ENCODE measurements around the gene RABAC1.

RABAC1 gene

DNA sequence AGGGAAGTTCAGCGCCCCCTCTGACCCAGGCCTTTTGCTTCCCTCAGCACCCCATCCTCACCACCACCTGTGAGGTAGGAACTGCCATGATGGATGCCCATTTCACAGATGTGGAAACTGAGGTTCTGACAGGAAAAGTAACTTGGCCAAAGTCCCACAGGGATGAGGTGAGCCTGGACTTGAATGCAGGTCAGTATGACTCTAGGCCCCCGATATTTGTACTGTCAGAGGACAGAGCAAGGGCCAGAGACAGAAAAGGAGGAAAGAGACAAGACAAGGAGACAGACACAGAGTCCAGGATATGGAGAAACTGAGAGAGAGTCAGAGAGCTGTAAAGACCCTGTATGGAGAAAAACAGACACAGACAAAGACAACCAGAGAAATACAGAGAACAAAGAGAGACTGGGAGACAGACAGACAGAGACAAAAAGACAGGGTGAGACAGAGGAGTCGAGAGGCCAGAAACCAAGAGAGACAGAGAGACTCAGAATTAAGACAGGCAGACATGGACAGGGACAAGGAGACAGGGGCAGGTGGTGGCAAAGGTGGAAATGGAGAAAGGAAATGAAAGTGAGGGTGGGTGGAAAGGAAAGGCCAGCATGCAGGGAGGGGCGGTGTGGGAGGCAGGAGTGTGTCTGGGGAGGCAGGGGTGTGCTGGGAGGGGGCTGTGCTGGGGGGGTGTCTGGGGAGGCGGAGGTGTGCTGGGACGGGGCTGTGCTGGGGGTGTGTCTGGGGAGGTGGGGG lies 35.9 kb downstream of the RABAC1 start:
- no peak for TF ChIP-seq TAF1 (IDR thresholded peaks at IDR 0.05; ENCODE audit: borderline replicate concordance, insufficient read depth, low read length)
- TF ChIP-seq FOXP2 (optimal IDR thresholded peaks at IDR 0.05; ENCODE audit: borderline replicate concordance, extremely low read depth, extremely low read length, insufficient read depth): no peak
- TF ChIP-seq, protein P1, sequence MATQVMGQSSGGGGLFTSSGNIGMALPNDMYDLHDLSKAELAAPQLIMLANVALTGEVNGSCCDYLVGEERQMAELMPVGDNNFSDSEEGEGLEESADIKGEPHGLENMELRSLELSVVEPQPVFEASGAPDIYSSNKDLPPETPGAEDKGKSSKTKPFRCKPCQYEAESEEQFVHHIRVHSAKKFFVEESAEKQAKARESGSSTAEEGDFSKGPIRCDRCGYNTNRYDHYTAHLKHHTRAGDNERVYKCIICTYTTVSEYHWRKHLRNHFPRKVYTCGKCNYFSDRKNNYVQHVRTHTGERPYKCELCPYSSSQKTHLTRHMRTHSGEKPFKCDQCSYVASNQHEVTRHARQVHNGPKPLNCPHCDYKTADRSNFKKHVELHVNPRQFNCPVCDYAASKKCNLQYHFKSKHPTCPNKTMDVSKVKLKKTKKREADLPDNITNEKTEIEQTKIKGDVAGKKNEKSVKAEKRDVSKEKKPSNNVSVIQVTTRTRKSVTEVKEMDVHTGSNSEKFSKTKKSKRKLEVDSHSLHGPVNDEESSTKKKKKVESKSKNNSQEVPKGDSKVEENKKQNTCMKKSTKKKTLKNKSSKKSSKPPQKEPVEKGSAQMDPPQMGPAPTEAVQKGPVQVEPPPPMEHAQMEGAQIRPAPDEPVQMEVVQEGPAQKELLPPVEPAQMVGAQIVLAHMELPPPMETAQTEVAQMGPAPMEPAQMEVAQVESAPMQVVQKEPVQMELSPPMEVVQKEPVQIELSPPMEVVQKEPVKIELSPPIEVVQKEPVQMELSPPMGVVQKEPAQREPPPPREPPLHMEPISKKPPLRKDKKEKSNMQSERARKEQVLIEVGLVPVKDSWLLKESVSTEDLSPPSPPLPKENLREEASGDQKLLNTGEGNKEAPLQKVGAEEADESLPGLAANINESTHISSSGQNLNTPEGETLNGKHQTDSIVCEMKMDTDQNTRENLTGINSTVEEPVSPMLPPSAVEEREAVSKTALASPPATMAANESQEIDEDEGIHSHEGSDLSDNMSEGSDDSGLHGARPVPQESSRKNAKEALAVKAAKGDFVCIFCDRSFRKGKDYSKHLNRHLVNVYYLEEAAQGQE (IDR thresholded peaks at IDR 0.05; ENCODE audit: insufficient read depth in 1 of 2, low read depth in 2 of 2, low read length in 2 of 2): no peak
- no peak for TF ChIP-seq SIN3A (IDR thresholded peaks at IDR 0.05; ENCODE audit: borderline replicate concordance, insufficient read depth, low read length)
- no peak for TF ChIP-seq POLR2AphosphoS5 (IDR thresholded peaks at IDR 0.05; ENCODE audit: low read depth, low read length)

DNA sequence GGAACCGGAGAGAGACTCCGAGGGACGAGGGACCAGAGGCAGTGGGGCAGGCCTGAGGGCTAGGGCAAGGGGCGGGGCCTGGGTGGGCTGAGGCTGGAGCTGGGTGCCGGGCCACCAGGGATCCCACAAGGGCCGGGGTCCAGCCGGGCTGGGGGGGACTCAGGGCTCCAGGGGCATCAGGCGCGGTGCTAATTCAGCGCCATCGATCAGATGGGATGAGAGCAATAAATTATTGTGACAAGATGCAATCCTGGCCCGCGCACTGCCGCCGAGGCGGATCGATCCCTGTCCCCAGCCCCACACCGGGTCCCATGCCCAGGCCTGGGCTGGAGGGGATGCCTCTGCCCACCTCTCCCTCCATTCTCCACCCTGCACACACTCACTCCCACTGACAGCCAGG lies 36.5 kb downstream of the RABAC1 start:
- TF ChIP-seq POLR2AphosphoS5 (IDR thresholded peaks at IDR 0.05; ENCODE audit: low read depth, low read length): no peak
- no peak for TF ChIP-seq SIN3A (IDR thresholded peaks at IDR 0.05; ENCODE audit: borderline replicate concordance, insufficient read depth, low read length)
- no peak for TF ChIP-seq FOXP2 (optimal IDR thresholded peaks at IDR 0.05; ENCODE audit: borderline replicate concordance, extremely low read depth, extremely low read length, insufficient read depth)
- no peak for TF ChIP-seq TAF1 (IDR thresholded peaks at IDR 0.05; ENCODE audit: borderline replicate concordance, insufficient read depth, low read length)
- TF ChIP-seq, protein P1 (IDR thresholded peaks at IDR 0.05; ENCODE audit: insufficient read depth in 1 of 2, low read depth in 2 of 2, low read length in 2 of 2): no peak

DNA sequence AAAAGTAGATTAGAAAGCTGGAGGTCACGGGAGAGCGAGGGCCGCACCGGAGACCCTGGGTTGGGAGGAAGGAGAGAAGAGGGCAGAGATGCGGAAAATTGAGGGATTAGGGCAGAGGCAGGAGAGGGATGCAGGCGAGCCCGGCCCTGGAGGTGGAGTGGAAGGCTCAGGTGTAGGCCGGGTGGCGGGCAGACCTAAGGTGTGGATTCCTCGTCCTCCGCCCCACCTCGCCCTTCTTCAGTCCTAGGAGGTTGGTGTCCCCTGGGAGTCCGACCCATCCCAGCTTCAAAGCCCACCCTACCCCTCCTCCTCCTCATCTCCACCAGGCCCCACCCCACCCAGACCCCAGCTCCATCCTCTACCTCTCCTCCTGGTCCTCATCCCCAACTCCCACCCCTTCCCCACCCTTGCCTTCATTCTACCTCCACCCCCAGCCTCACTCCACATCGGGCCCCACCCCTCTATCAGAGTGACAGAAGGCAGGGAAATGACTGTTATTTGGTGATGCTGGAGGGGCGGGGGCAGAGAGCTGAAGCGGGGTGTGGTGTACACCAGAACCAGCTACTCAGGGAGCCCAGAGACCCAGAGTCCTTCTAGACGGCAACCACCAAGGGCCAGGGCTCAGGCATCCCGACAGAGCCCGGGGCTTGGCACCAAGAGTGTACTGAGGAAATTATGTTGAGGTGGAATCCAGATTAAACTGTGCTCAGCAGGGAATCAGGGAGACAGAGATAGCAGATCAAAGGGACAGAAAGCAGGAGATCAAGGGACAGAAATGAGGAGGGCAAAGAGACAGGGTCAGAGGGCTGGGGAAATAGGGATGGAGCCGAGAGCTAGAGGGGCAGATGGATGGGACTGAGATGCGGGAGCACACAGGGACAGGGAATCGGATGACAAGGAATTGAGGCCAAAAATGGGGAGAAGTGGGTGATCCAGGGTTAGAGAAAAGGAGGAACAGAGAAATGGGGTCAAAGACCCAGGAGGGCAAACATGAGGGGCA lies 37.2 kb downstream of the RABAC1 start:
- TF ChIP-seq SIN3A (IDR thresholded peaks at IDR 0.05; ENCODE audit: borderline replicate concordance, insufficient read depth, low read length): no peak
- TF ChIP-seq POLR2AphosphoS5 (IDR thresholded peaks at IDR 0.05; ENCODE audit: low read depth, low read length): no peak
- TF ChIP-seq TAF1 (IDR thresholded peaks at IDR 0.05; ENCODE audit: borderline replicate concordance, insufficient read depth, low read length): no peak
- TF ChIP-seq FOXP2 (optimal IDR thresholded peaks at IDR 0.05; ENCODE audit: borderline replicate concordance, extremely low read depth, extremely low read length, insufficient read depth): no peak

DNA sequence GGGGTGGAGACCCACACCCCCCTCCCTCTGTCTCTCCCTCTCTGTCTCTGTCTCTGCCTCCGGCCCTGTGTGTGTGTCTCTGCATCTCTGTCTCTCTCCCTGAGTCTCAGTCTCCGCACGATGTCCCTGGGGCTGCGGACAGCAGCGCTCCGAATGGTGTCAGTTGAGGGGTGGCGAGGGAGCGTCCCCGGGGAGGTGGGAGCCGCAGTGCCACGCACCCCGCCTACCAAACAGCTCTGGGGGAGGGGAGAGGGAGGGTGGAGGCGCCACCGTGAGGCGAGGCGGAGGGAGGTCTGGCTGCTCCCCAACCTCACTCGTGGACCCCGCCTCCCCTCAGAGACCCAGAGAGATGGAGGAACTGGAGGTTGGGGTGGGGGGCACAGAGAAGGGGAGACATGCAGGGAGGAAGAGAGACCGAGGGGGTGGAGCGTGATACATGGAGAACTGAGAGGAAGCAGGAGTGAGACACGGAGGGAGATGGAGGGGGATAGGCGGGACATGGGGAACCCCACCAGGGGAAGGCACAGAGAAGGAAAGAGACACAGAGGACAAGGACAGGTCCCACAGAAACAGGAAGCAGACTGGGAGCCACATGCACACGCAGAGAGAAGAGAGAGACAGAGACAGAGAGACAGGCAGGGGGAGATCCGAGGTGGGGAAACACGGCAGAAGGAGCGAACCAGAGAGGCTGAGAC lies 38.1 kb downstream of the RABAC1 start:
- TF ChIP-seq FOXP2 (optimal IDR thresholded peaks at IDR 0.05; ENCODE audit: borderline replicate concordance, extremely low read depth, extremely low read length, insufficient read depth) (no peak), POLR2AphosphoS5 (IDR thresholded peaks at IDR 0.05; ENCODE audit: low read depth, low read length) (no peak), TAF1 (IDR thresholded peaks at IDR 0.05; ENCODE audit: borderline replicate concordance, insufficient read depth, low read length) (no peak)

DNA sequence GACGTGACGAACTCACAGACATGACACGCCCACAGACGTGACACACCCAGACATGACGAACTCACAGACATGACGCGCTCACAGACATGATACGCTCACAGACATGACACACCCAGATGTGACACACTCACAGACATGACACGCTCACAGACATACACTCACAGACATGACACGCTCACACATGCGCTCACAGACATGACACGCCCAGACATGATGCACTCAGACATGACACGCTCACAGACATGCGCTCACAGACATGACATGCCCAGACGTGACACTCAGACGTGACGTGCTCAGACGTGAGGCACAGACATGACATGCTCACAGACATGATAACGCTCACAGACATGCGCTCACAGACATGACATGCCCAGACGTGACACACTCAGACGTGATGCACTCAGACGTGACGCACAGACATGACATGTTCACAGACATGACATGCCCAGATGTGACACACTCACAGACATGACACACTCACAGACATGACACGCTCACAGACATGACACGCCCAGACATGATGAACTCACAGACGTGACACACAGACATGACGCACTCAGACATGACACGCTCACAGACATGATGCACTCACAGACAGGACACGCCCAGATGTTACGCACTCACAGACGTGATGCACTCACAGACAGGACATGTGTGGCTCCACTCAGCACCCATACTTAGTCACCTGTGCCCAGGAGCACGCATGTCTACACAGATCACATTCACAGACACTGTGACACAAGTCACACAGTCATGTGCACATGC lies 39.0 kb downstream of the RABAC1 start:
- TF ChIP-seq FOXP2 (optimal IDR thresholded peaks at IDR 0.05; ENCODE audit: borderline replicate concordance, extremely low read depth, extremely low read length, insufficient read depth): no peak
- TF ChIP-seq POLR2AphosphoS5 (IDR thresholded peaks at IDR 0.05; ENCODE audit: low read depth, low read length): no peak
- TF ChIP-seq, protein P1 (IDR thresholded peaks at IDR 0.05; ENCODE audit: insufficient read depth in 1 of 2, low read depth in 2 of 2, low read length in 2 of 2): no peak
